ENCODE data around the gene FAM222A.

DNA sequence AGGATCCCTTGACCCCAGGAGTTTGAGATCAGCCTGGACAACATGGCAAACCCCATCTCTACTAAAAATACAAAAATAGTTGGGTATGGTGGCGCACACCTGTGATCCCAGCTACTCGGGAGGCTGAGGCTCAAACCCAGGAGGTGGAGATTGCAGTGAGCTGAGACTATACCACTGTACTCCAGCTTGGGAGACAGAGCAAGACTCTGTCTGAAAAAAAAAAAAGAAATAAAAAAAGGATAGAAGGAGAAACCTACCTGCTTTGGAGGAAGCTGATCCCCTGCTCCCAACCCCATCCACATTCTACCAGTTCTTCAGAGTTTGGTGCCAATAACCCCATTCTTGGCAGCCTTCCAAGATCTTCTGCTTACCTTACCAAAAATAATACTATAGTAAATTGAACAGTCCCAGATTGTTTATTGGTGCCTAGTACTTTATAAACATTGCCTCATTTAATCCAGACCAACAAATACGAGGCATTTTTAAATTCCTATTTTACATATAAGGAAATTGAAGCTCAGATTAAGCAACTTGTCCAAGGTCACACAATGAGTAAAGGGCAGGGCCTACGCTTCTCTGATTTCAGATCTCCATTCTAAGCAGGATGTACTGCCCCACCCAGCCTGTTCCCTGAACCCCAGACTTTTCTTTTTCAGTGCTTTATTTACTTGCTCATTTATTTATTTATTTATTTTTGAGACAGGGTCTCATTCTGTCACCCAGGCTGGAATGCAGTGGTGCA lies 33.2 kb upstream of the FAM222A start:
- TF ChIP-seq POLR2A (IDR thresholded peaks at IDR 0.05; ENCODE audit: low read length) (no peak), GATA1 (IDR thresholded peaks at IDR 0.05; ENCODE audit: low read depth, low read length) (no peak)

All from erythroblast (primary cell).